8988T (cell line): ENCODE results near the gene RNF5.

Experiments used
- DNase-seq: peaks from one replicate; pipeline ENCODE4 v3.0.0; 2011

Gene RNF5

DNA sequence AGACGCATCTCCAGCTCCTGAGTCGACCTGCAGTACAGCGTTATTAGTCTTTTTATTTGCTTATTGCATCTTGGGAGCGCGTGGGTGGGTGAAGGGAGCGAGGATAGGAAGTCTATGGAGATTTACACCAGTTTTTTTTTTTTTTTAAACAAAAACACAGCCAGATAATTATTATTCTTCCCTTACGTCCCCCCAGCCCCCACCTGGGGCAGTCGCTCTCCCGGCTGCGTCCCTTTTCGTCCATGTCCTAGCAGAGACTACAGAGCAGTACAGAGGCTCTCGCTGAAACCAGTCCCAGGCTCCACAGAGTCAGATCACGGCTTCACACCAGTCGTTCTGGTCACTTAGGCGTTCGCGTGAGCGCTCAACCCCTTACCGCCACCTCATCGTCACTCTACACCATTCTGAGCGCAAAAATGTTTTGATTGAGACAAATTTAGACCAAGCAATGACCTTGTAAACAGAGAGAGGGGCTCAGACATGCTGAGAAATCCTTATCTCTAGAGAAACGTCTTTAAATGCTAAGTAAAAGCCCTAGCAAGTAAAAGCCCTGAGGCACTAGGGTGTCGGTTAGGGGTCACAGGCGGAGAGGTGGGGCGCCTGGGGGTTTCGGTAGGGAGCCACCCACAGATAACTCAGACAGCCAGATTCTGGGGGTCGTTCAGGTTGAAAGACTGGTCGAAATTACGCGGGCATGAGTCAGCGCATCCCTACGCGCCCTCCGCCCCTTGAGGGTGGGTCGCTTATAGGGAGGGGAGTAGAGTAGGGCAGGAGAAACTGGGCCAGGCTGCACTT lies 25.2 kb upstream of the RNF5 start:
- no peak for DNase-seq

- DNase-seq, result peak; percentile 89
Measured at GRCh38 chr6:32153564-32154513, 24.4 kb upstream of the RNF5 start, which contains the start of gene PPT2. PPT2 (plus strand) TSS chr6:32154141; CDS start chr6:32154595, 454 bp downstream.

- DNase-seq, result peak; percentile 75
Measured at GRCh38 chr6:32154514-32155161, 23.6 kb upstream of the RNF5 start.

DNA sequence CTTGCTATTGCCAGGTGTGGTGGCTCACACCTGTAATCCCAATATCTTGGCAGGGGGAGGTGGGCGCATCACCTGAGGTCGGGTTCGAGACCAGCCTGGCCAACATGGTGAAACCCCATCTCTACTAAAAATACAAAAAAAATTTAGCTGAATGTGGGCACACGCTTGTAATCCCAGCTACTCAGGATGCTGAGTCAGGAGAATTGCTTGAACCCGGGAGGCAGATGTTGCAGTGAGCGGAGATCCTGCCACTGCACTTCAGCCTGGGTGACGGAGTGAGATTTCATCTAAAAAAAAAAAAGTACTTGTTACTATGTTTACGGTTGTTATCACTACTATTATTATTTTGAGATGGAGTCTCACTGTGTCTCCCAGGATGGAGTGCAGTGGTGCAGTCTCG lies 21.3 kb upstream of the RNF5 start:
- DNase-seq, result no peak

- no peak for DNase-seq
Measured at GRCh38 chr6:32158052-32158451, 20.2 kb upstream of the RNF5 start.

DNA sequence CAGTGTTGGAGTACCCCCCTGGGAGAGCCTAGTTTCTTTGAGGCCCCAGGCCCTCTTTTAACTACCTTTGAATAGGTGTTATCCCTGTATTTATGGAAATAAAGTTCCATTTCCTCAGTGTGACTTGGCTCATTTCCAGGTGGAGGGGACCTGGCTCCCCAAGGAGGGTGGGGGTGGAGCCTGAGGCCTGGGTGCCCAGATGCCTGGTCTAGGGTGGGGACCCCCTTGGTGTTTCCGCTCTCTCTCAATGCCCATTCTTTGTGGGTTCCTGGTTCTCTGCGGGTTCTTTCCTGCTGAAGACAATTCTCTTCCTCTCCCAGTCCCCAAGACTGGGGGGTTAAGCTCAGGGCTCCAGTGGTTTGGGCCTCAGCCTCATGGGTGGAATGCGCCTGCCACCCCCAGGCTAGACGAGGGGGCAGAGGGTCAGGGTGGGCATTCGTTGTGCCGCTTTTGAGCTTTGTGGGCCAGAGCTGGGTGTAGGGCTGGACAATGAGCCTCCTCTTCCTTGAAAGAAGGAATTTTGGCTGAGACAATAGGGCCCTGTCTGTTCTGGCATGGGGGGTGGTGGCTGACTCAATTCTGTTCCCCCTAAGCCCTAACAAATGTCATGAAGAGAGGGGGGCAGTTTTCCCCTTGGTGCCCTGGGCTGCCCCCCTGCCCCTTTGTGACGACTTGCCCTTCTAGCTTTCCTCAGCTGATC lies 14.5 kb upstream of the RNF5 start:
- no peak for DNase-seq

DNA sequence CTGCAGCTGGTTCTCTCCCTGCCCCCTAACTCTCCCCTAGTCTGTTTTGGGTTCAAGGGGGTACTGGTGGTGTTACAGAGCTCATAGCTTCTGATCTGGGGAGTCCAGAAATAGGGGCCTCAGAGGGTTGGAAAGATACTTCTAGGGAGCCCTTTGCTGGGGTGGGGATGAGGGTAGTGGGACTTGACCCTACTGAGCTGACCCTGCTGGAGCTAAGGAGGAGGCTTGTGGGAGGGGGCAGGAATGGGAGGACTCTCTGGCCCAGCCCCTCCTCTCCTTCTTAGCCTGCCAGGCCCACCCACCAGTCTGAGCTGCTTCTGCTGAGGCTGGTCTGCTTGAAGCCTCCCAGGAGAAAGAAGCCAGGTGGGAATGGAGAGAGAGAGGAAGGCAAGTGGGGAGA lies 13.9 kb upstream of the RNF5 start, which contains the start of gene EGFL8:
EGFL8 (plus strand) TSS at position 301 of the 400 bp plus-strand sequence. CDS start 1,571 bp downstream, outside the sequence.
- DNase-seq, result no peak

GRCh38 chr6:32166411-32167061 lies 11.7 kb upstream of the RNF5 start:
- no peak for DNase-seq

GRCh38 chr6:32167154-32167760 lies 10.9 kb upstream of the RNF5 start:
- no peak for DNase-seq

GRCh38 chr6:32167761-32168262 lies 10.4 kb upstream of the RNF5 start:
- DNase-seq, result no peak

- no peak for DNase-seq
Measured at GRCh38 chr6:32168350-32168749, 9.9 kb upstream of the RNF5 start.

DNA sequence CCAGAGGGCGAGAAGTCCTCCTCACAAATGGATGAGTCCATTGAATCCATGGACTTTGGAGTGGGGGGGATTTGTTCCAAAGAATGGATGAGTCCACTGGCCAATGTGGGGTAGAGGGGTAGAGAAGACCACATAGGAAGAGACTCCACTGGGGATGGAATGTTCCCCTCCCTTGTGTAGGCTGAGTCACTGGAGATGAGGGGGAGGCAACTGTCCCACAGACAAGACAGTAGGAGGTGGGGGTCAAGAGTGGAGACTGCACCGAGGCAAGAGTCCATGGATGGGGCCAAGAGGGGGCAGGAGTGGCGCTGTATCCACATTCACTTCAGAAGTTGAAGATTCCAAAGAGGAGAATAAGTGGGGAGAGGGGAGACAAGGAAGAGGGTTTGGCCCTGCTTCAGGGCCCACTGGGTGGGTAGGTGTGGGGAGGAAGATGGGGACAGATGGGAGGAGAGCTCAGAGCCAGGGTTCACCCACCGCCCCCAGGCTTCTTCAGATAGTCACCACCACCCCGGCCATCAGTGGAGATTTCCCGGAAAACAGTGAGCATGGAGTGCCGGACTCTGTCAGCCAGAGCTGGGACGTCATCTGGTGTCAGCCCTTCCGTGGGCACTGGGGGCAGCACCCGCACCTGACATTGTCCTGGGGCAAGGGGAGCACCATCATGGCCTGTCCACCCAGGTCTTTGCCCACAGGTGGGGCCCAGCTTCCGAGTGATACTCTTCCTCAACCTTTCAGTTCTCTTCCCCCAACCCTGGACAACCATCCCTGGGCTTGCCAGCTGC lies 9.2 kb upstream of the RNF5 start:
- no peak for DNase-seq

- DNase-seq, result no peak
Measured at GRCh38 chr6:32170294-32170693, 7.9 kb upstream of the RNF5 start.

GRCh38 chr6:32171234-32171633 lies 7.0 kb upstream of the RNF5 start:
- no peak for DNase-seq

- DNase-seq, result no peak
Measured at GRCh38 chr6:32173051-32173727, 5.0 kb upstream of the RNF5 start.

DNA sequence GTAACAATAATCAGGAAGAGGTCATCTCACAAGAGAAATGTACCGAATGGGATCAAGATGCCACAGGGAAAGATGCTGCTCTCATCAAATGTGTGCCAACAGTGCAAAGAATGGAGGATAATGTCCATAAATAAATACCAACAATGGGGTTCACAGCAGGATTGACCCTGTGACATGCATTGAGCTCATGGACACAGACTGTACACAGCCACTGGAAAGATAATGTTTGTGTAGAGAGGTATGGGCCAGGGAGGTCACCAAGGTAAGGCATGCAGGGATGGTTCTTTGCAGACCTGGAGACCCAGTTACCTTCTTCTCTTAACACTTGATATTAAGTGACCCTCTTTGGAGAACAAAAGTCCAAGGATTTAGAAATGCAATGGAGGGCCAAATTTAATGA lies 3.8 kb upstream of the RNF5 start:
- no peak for DNase-seq

GRCh38 chr6:32175322-32175710 lies 2.9 kb upstream of the RNF5 start:
- no peak for DNase-seq

DNA sequence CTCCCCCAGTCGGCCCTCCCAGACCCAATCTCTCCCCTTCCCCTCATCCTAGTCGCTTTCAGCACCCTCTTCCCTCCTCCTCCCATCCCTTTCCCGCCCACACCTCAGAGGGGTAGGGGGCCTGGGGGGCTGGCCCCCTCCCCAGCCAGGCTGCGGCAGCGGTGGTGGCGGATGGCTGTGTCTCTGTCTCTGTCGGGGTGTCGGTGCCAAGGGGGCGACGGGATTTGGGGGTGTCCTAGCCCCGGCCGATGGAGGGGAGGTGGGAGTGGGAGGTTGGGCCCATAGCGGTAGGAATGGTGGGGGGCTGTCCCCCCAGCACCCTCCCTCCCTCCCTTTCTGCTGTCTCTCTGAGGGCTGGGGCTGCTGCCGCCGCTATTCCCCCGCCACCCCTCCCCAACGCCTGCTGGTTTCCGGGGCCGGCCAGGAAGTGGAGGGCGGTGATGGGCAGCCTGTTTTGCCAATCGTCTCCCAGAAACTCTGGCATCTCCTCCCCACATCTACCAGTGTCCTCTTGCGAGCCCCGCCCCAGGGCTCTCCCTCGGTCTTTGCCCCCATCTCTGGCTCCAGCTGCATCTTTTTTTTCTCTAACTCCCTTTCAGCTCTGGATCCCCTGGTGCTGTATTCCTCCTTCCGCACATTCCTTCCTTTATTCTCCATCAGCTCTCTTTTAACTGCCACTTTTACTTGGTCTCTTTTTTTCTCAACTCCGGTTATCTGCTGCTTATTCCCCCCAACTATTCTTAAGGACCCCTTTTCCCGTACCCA lies 2.3 kb upstream of the RNF5 start, which contains the start of gene AGPAT1:
AGPAT1 (minus strand) TSS at position 374 of the 765 bp plus-strand sequence. CDS start 4,588 bp downstream, outside the sequence.
- DNase-seq, result peak; percentile 85
